ENCODE measurements around the gene APOLD1.

GRCh38 chr12:12810553-12811021 lies 25.1 kb downstream of the APOLD1 start:
- TF ChIP-seq CTCF (conservative IDR thresholded peaks at IDR 0.05; ENCODE audit: low read depth, low read length) (no peak), BHLHE40 (IDR thresholded peaks at IDR 0.05; ENCODE audit: low read depth, low read length) (no peak), POLR2A (IDR thresholded peaks at IDR 0.05; ENCODE audit: low read depth, low read length) (no peak), RCOR1 (IDR thresholded peaks at IDR 0.05; ENCODE audit: insufficient replicate concordance, low read length) (no peak)

Measured in IMR-90 (cell line).